ACC112 (cell line): ENCODE measurements around the gene F2RL2.
"Not testable (repeated sequence)": the region's sequence is repeated elsewhere in the genome, so short reads cannot be mapped to it uniquely, and the experiment has no call there.

Source experiments
- H2AFZ ChIP-seq: fragments of 200-600 bp; sonication (generic); one replicate; pipeline ENCODE4 v1.6.0; 2017; ENCODE audit warnings: antibody characterized with exemption, low read length; ENCODE audit not compliant: unreplicated experiment
- H3K27ac ChIP-seq: fragments of 200-600 bp; sonication (generic); 2 replicates; pipeline ENCODE4 v1.5.1; 2014; ENCODE audit warnings: low read depth, mild to moderate bottlenecking, antibody characterized with exemption, low read length, moderate library complexity
- H3K27me3 ChIP-seq: fragments of 200-600 bp; sonication (generic); 2 replicates; pipeline ENCODE4 v1.6.1; 2014; ENCODE audit warnings: mild to moderate bottlenecking, antibody characterized with exemption, low read length, moderate library complexity, mixed read lengths; ENCODE audit not compliant: insufficient read depth
- H3K36me3 ChIP-seq: fragments of 200-600 bp; sonication (generic); 2 replicates; pipeline ENCODE4 v1.6.1; 2016; ENCODE audit warnings: mild to moderate bottlenecking, antibody characterized with exemption, low read length, moderate library complexity, mixed read lengths; ENCODE audit not compliant: insufficient read depth
- H3K4me1 ChIP-seq: fragments of 200-600 bp; sonication (generic); one replicate; pipeline ENCODE4 v1.6.1; 2016; ENCODE audit warnings: low read length, mixed read lengths; ENCODE audit not compliant: insufficient read depth, unreplicated experiment, control insufficient read depth
- H3K4me3 ChIP-seq: fragments of 200-600 bp; sonication (generic); 2 replicates; pipeline ENCODE4 v1.5.1; 2014; ENCODE audit warnings: mild to moderate bottlenecking, low read depth, low read length
- H3K79me2 ChIP-seq: fragments of 200-600 bp; sonication (generic); one replicate; pipeline ENCODE4 v1.6.0; 2016; ENCODE audit warnings: low read length; ENCODE audit not compliant: control insufficient read depth, unreplicated experiment, insufficient read depth

The F2RL2 gene

DNA sequence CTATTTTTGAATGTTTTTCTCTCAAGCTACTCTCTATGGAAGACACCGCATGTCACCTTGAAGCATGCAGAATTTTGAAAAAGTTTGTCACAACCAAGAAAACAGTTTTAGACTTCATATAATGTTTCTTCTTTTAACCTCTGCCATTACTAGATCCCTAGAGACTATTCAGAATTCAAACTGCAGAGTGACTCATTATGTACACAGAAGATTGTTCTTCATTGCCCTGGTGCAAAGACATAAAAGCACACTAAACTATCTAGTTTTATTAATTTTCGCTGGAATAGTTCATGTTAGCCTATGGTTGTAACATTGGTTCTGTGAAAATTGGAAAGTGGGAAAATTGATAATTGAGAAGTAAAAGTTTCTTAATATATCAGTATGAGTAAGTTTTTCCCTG lies 18.4 kb downstream of the F2RL2 start:
- no peak overlapping the region for H3K27ac ChIP-seq
- no peaks in the 10 kb centered on the region for H3K79me2 ChIP-seq

DNA sequence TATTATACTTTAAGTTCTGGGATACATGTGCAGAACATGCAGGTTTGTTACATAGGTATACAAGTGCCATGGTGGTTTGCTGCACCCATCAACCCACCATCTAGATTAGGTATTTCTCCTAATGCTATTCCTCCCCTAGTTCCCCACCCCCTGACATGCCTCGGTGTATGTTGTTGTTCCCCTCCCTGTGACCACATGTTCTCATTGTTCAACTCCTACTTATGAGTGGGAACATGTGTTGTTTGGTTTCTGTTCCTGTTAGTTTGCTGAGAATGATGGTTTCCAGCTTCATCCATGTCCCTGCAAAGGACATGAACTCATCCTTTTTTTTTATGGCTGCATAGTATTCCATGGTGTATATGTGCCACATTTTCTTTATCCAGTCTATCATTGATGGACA lies 19.2 kb downstream of the F2RL2 start:
- H3K79me2 ChIP-seq, H3K4me3 ChIP-seq, H3K36me3 ChIP-seq, H2AFZ ChIP-seq, H3K27me3 ChIP-seq, H3K27ac ChIP-seq: not testable (repeated sequence)
- peaks cover 14% of the 10 kb centered on the region for H3K4me1 ChIP-seq

More for the DNA sequence above, 18.4 kb downstream of the F2RL2 start:
- H3K4me3 ChIP-seq: no peak overlapping the region
- no peaks in the 10 kb centered on the region for H3K36me3 ChIP-seq
- peaks cover 14% of the 10 kb centered on the region for H3K4me1 ChIP-seq
- no peak overlapping the region for H2AFZ ChIP-seq
- no peaks in the 10 kb centered on the region for H3K27me3 ChIP-seq

GRCh38 chr5:76602094-76602726 lies 21.0 kb downstream of the F2RL2 start:
- Histone ChIP-seq H2AFZ (no peak overlapping the region), H3K4me1 (peaks cover 14% of the 10 kb centered on the region), H3K27ac (no peak overlapping the region), H3K79me2 (no peaks in the 10 kb centered on the region), H3K4me3 (no peak overlapping the region), H3K27me3 (no peaks in the 10 kb centered on the region), H3K36me3 (no peaks in the 10 kb centered on the region)

DNA sequence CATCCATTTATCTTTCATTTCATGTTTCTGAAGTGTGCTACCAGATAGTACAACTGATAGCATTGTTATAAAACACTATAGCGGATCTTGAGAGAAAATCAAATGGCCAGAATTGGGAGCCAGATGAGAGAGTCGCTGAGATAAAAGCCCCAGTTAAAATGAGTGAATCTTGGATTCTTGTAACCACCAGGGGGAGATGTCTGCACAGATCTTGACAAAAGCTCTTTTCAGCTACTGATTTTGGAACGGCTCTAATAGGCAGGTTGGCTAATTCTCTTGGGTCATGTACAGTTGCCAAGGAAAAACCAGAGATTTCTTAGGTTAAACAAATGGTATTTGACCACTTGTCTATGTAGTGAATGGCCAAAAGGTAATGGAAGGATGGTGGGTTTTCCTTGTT lies 21.7 kb downstream of the F2RL2 start:
- Histone ChIP-seq H3K4me3 (no peak overlapping the region), H3K27ac (no peak overlapping the region), H2AFZ (no peak overlapping the region), H3K79me2 (no peaks in the 10 kb centered on the region), H3K27me3 (no peaks in the 10 kb centered on the region), H3K4me1 (peaks cover 14% of the 10 kb centered on the region), H3K36me3 (no peaks in the 10 kb centered on the region)

DNA sequence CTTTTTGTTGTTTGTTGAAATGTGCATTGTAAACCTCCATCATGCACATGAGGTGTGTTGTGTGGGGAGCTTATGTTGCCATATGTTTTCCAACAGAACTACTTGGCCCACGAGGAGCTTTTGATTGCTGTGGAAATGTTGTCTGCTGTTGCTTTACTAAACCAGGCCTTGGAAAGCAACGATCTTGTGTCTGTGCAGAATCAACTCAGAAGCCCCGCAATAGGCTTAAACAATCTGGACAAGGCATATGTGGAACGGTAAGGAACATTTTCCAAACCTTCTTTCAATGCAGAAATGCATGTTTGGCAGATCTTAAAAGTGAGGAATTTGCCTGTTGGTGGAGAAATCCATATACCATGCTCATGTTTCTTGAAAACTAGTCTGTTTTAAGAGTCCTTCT lies 22.5 kb downstream of the F2RL2 start:
- H3K36me3 ChIP-seq: no peaks in the 10 kb centered on the region
- no peaks in the 10 kb centered on the region for H3K27me3 ChIP-seq
- H3K4me3 ChIP-seq: no peak overlapping the region
- H3K79me2 ChIP-seq: no peaks in the 10 kb centered on the region
- H2AFZ ChIP-seq: no peak overlapping the region
- H3K4me1 ChIP-seq: peaks cover 14% of the 10 kb centered on the region
- no peak overlapping the region for H3K27ac ChIP-seq

- H3K79me2 ChIP-seq: no peaks in the 10 kb centered on the region
- no peaks in the 10 kb centered on the region for H3K36me3 ChIP-seq
- no peak overlapping the region for H2AFZ ChIP-seq
- peaks cover 4% of the 10 kb centered on the region; the same call in 1 of the 2 replicates for H3K27me3 ChIP-seq
- no peaks in the 10 kb centered on the region for H3K4me1 ChIP-seq
- H3K27ac ChIP-seq: no peak overlapping the region
- H3K4me3 ChIP-seq: no peak overlapping the region
Measured at GRCh38 chr5:76598531-76598930, 24.7 kb downstream of the F2RL2 start.

- Histone ChIP-seq H3K4me3 (no peak overlapping the region), H3K4me1 (no peaks in the 10 kb centered on the region), H3K36me3 (no peaks in the 10 kb centered on the region), H3K27me3 (peaks cover 29% of the 10 kb centered on the region), H3K27ac (no peak overlapping the region), H2AFZ (no peak overlapping the region), H3K79me2 (no peaks in the 10 kb centered on the region)
Measured at GRCh38 chr5:76595755-76596481, 27.3 kb downstream of the F2RL2 start.

DNA sequence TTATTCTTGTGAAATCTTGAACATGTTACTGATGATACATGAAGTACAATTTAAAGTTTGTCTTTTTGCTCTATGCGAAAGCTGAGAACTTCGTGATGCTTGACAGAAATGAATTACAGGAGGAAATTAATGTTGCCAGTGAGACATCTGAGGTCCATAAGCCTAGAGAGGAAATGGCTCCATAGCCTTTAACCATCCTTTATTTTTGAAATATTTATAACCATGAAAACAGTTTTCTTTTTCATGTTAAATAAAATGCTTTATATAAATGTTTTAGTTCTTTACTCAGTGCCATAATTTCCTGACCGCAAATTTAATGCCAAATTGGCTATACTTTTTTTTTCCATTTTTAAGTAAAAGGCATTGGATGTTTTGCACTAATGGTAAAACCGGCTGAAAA lies 29.1 kb downstream of the F2RL2 start:
- no peak overlapping the region for H3K4me3 ChIP-seq
- peaks cover 45% of the 10 kb centered on the region for H3K27me3 ChIP-seq
- no peak overlapping the region for H2AFZ ChIP-seq
- no peak overlapping the region for H3K27ac ChIP-seq
- no peaks in the 10 kb centered on the region for H3K79me2 ChIP-seq
- no peaks in the 10 kb centered on the region for H3K4me1 ChIP-seq
- no peaks in the 10 kb centered on the region for H3K36me3 ChIP-seq

DNA sequence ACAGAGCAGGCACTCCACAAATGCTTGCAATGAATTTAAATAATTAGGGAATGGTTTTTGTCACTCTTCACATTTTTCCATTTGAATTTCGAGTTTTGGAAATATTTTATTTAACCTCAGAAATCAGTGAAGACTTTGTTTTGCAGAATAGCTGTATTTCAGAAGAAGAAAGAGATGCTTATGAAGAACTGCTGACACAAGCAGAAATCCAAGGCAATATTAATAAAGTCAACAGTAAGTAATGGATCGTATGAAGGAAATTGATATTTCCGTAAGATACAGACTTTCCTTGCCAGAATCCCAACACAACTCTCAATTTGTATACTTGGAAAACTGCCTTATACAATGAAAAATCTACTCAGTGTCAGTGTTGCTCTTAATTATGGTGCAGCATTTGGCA lies 30.5 kb downstream of the F2RL2 start:
- Histone ChIP-seq H3K27me3 (peaks cover 45% of the 10 kb centered on the region), H3K4me1 (no peaks in the 10 kb centered on the region), H3K27ac (no peak overlapping the region), H2AFZ (no peak overlapping the region), H3K4me3 (no peak overlapping the region), H3K79me2 (no peaks in the 10 kb centered on the region), H3K36me3 (no peaks in the 10 kb centered on the region)

GRCh38 chr5:76591366-76591765 lies 31.8 kb downstream of the F2RL2 start:
- Histone ChIP-seq H3K27me3 (peaks cover 52% of the 10 kb centered on the region), H3K4me3 (no peak overlapping the region), H2AFZ (no peak overlapping the region), H3K4me1 (no peaks in the 10 kb centered on the region), H3K27ac (no peak overlapping the region), H3K79me2 (no peaks in the 10 kb centered on the region), H3K36me3 (no peaks in the 10 kb centered on the region)

DNA sequence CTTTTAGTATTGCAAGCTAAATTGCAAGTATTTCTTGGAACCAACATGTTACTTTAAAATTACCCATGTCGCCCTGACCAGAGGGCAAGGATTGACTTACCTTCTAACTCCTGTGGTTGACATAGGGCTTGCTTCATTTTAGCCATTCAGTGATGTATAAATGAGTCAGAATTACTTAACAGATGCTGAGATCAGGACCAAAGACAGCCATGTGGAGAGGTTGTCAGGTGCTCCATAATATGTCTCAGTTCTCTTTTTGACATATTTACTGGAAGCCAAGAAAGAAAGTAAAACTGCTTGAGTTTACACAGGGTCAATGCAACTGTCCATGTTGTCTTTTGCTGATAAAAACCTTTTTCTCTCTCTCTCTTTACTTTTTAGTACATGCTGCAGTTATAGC lies 33.2 kb downstream of the F2RL2 start:
- Histone ChIP-seq H3K4me1 (no peaks in the 10 kb centered on the region), H3K36me3 (no peaks in the 10 kb centered on the region), H3K27me3 (peaks cover 52% of the 10 kb centered on the region), H3K27ac (no peak overlapping the region), H3K4me3 (no peak overlapping the region), H3K79me2 (no peaks in the 10 kb centered on the region), H2AFZ (no peak overlapping the region)
